Heart left ventricle (tissue), 16 donors: ENCODE data around the gene NEK4. TPM values are rescaled to one million over a fixed set of nuclear protein-coding genes. Genes with fewer than 3 reads are reported as not detected.

Experiments
- ATAC-seq, 4 donors: fragments of 200-7000 bp; cut with Tn5 transposase; one replicate each; pipeline ENCODE4 v1.9.1; 2020 to 2022; ENCODE audit warnings: moderate library complexity in 4 of 4, mild to moderate bottlenecking in 3 of 4, moderate number of reproducible peaks in 1 of 4
- DNase-seq, 5 donors: peaks; one replicate each; pipeline ENCODE4 v3.0.0-alpha.2; 2020
- H3K27ac ChIP-seq, 12 donors: fragments of 200-600 bp; sonication (generic) in 4 of 12; one replicate each; pipeline versions ENCODE4 v1.5.0 to v1.8.0; 2016 to 2022; ENCODE audit warnings: mild to moderate bottlenecking in 2 of 12
- H3K27me3 ChIP-seq, 9 donors: fragments of 200-600 bp; sonication (generic) in 2 of 9; one replicate each; pipeline versions ENCODE4 v1.5.1 to v1.8.0; 2016 to 2022; ENCODE audit warnings: mild to moderate bottlenecking in 3 of 9
- H3K36me3 ChIP-seq, 9 donors: fragments of 200-600 bp; sonication (generic) in 2 of 9; one replicate each; pipeline versions ENCODE4 v1.5.0 to v1.8.0; 2018 to 2022; ENCODE audit warnings: mild to moderate bottlenecking in 2 of 9
- H3K4me1 ChIP-seq, 12 donors: fragments of 200-600 bp; sonication (generic) in 4 of 12; one replicate each; pipeline versions ENCODE4 v1.5.0 to v1.8.0; 2016 to 2022; ENCODE audit warnings: mild to moderate bottlenecking in 3 of 12
- H3K4me3 ChIP-seq, 12 donors: fragments of 200-600 bp; sonication (generic) in 4 of 12; one replicate each; pipeline versions ENCODE4 v1.5.0 to v1.8.0; 2017 to 2022; ENCODE audit warnings: mild to moderate bottlenecking in 9 of 12, moderate library complexity in 4 of 12
- H3K9me3 ChIP-seq, 12 donors: fragments of 200-600 bp; sonication (generic) in 4 of 12; one replicate each; pipeline versions ENCODE4 v1.5.0 to v1.8.0; 2016 to 2022; ENCODE audit warnings: mild to moderate bottlenecking in 1 of 12
- POLR2A ChIP-seq, 2 donors: fragments of 450-650 bp; IDR thresholded peaks; one replicate each; pipeline ENCODE4 v1.6.1; 2017; ENCODE audit warnings: antibody characterized with exemption in 2 of 2, mild to moderate bottlenecking in 2 of 2, moderate library complexity in 2 of 2
- WGBS, 4 donors: extraction: QIAGEN DNeasy Blood & Tissue Kit in 2 of 4; methylation state at CpG; one replicate each; pipeline versions ENCODE4 v1.1.5 to v1.1.7; 2013 to 2018; 5-methylcytosine and 5-hydroxymethylcytosine counted together
- intact Hi-C, 10 donors: fragments of 100-400 bp; cut with DNase I; formaldehyde crosslinking; loops; one replicate each; pipeline versions ENCODE4 v1.11.1 to v1.14.2; 2022
- polyA plus RNA-seq, 2 donors: library from polyadenylated mRNA; stranded (reverse); fragments of 200-250 nt; gene quantifications; one replicate each; pipeline ENCODE4 v1.2.3, GENCODE V29; 2013
- total RNA-seq, 9 donors: library from RNA; depleted of rRNA in 2 of 9; stranded (reverse); fragments of >200 nt in 2 of 9; fragmentation: NEBNext Ultra II Directional in 3 of 9; extraction: Animal tissue kit (Norgen Biotek cat#: 25700) in 3 of 9; gene quantifications; one replicate each; pipeline versions ENCODE4 v1.1.0 to v1.2.4, GENCODE V29; 2016 to 2023
- TF ChIP-seq, protein P1 (sequence below), 12 donors: fragments of 200-600 bp; sonication (generic) in 4 of 12; IDR thresholded peaks; one replicate each; pipeline versions ENCODE4 v1.5.0 to v1.8.0; 2018 to 2022; ENCODE audit warnings: antibody characterized with exemption in 12 of 12, mild to moderate bottlenecking in 5 of 12
- donor health status: ischemic (EF 13 %, LVEDD 7.1; RV severe dilation, severe dysfunction).
- donor health status: healthy with polysubstance abuse.
- donor health status: DM: no; HTN: yes; CAD: no.
- donor health status: DM: no; HTN: no; CAD: no.
- donor health status: ischemic (EF 25% LVEDD 6.9; RV normal size, moderate dysfunction).
- donor health status: ischemic (EF 25% LVEDD 5.7; RV mildly dilated, moderate dysfunction).
- donor health status: healthy.
- donor health status: DM: yes; HTN: yes; CAD: no.
- donor health status: ischemic (EF 35%, LVEDD 5.7; RV mildly dilated, moderate dysfunction).
- donor health status: nonischemic (EF 11% LVEDD 7.7; RV severe dilation, severe dysfunction).
- donor health status: DM: yes; HTN: yes; CAD: no.
- donor health status: PGD.
- donor health status: ischemic (EF 29% LVEDD 5.4; RV normal size, mild dysfunction).
- donor health status: nonischemic (EF 23%, LVEDD 6.1; RV moderate dilation, normal function).

Gene NEK4
- total and polyA plus RNA-seq, 11 donors, result 2.7 to 21.5 (median 14.6) TPM

GRCh38 chr3:52798376-52798977 lies 27.7 kb upstream of the NEK4 start:
- ATAC-seq, result no peak
- H3K4me3 ChIP-seq, result no peak overlapping the region
- H3K27me3 ChIP-seq, result no peaks in the 10 kb centered on the region
- no peaks in the 10 kb centered on the region for H3K9me3 ChIP-seq
- intact Hi-C loops, result no loop called here
- DNase-seq, result no peak
- no peaks in the 10 kb centered on the region for H3K36me3 ChIP-seq
- no peak for TF ChIP-seq POLR2A (IDR thresholded peaks at IDR 0.05)
- no peaks in the 10 kb centered on the region for H3K4me1 ChIP-seq
- H3K27ac ChIP-seq, result no peak overlapping the region
- WGBS, 4 donors, result 77 to 85% (median 81%) methylated on average over 7 to 10 of the region's 10 CpGs

- no peak overlapping the region for H3K27ac ChIP-seq
- no peak overlapping the region for H3K4me3 ChIP-seq
- no peaks in the 10 kb centered on the region for H3K36me3 ChIP-seq
- H3K4me1 ChIP-seq, result no peaks in the 10 kb centered on the region
- H3K27me3 ChIP-seq, result no peaks in the 10 kb centered on the region
- DNase-seq (no peak), ATAC-seq (no peak)
- WGBS, 4 donors, result 83 to 95% (median 93%) methylated on average over 5 to 9 of the region's 9 CpGs
- no peak for TF ChIP-seq POLR2A (IDR thresholded peaks at IDR 0.05)
- TF ChIP-seq, protein P1, sequence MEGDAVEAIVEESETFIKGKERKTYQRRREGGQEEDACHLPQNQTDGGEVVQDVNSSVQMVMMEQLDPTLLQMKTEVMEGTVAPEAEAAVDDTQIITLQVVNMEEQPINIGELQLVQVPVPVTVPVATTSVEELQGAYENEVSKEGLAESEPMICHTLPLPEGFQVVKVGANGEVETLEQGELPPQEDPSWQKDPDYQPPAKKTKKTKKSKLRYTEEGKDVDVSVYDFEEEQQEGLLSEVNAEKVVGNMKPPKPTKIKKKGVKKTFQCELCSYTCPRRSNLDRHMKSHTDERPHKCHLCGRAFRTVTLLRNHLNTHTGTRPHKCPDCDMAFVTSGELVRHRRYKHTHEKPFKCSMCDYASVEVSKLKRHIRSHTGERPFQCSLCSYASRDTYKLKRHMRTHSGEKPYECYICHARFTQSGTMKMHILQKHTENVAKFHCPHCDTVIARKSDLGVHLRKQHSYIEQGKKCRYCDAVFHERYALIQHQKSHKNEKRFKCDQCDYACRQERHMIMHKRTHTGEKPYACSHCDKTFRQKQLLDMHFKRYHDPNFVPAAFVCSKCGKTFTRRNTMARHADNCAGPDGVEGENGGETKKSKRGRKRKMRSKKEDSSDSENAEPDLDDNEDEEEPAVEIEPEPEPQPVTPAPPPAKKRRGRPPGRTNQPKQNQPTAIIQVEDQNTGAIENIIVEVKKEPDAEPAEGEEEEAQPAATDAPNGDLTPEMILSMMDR (IDR thresholded peaks at IDR 0.05), result no peak
- intact Hi-C loops, result no loop called here
- no peaks in the 10 kb centered on the region for H3K9me3 ChIP-seq
These were observed 25.7 kb upstream of the NEK4 start for GRCh38 chr3:52796411-52796810.

GRCh38 chr3:52795298-52795900 lies 24.7 kb upstream of the NEK4 start:
- DNase-seq (no peak), ATAC-seq (no peak)
- intact Hi-C loops, result no loop called here
- H3K36me3 ChIP-seq, result no peaks in the 10 kb centered on the region
- H3K4me3 ChIP-seq, result no peak overlapping the region
- H3K27me3 ChIP-seq, result no peaks in the 10 kb centered on the region
- no peak overlapping the region for H3K27ac ChIP-seq
- no peaks in the 10 kb centered on the region for H3K4me1 ChIP-seq
- WGBS, 4 donors, result 56 to 69% (median 61%) methylated on average over 4 to 9 of the region's 9 CpGs
- H3K9me3 ChIP-seq, result no peaks in the 10 kb centered on the region
- TF ChIP-seq POLR2A (IDR thresholded peaks at IDR 0.05), result no peak
- TF ChIP-seq, protein P1 (IDR thresholded peaks at IDR 0.05), result no peak

- Histone ChIP-seq H3K4me1 (no peaks in the 10 kb centered on the region), H3K36me3 (no peaks in the 10 kb centered on the region), H3K4me3 (no peak within 1 kb of the TSS), H3K27ac (no peak within 1 kb of the TSS), H3K27me3 (no peaks in the 10 kb centered on the region), H3K9me3 (no peaks in the 10 kb centered on the region)
- 69 to 84% (median 75%) methylated on average over 6 to 10 of the region's 10 CpGs for WGBS, 4 donors
- DNase-seq (no peak), ATAC-seq (no peak)
- intact Hi-C loops, result no loop called here
- TF ChIP-seq, protein P1 (IDR thresholded peaks at IDR 0.05), result no peak
- TF ChIP-seq POLR2A (IDR thresholded peaks at IDR 0.05), result no peak
These were observed 23.9 kb upstream of the NEK4 start, which contains the start of gene ITIH3 for GRCh38 chr3:52794612-52795099. ITIH3 (plus strand) TSS chr3:52794796; CDS start chr3:52794804, 8 bp downstream.
